Muscle of arm (tissue), 14 donors: ENCODE results near the gene TSPY10. TPM values are rescaled to one million over a fixed set of nuclear protein-coding genes. Genes with fewer than 3 reads are reported as not detected.
"Not testable (repeated sequence)": the region's sequence is repeated elsewhere in the genome, so short reads cannot be mapped to it uniquely, and the experiment has no call there.

ENCODE experiments used
- DNase-seq: peaks from one replicate; pipeline ENCODE4 v3.0.0-alpha.2; 2013
- long read RNA-seq, 11 donors: transcript quantifications; one replicate each; lab custom pipeline, GENCODE V29; 2026
- polyA plus RNA-seq, 12 donors: library from polyadenylated mRNA; unstranded; fragments of 120-200 nt; gene quantifications; one replicate each; pipeline ENCODE4 v1.2.1, GENCODE V29; 2013; ENCODE audit not compliant: insufficient read length in 12 of 12

TSPY10 gene, protein sequence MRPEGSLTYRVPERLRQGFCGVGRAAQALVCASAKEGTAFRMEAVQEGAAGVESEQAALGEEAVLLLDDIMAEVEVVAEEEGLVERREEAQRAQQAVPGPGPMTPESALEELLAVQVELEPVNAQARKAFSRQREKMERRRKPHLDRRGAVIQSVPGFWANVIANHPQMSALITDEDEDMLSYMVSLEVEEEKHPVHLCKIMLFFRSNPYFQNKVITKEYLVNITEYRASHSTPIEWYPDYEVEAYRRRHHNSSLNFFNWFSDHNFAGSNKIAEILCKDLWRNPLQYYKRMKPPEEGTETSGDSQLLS
- not detected for polyA plus RNA-seq
- long read RNA-seq, donor 1, result 0 reads
- long read RNA-seq, donor 2, result 0 reads
- long read RNA-seq, donor 3, result 0 reads
- long read RNA-seq, donor 4, result 0 reads
- long read RNA-seq, donor 5, result 0 reads
- long read RNA-seq, donor 6, result 0 reads
- long read RNA-seq, donor 7, result 0 reads
- long read RNA-seq, donor 8, result 0 reads
- long read RNA-seq, donor 9, result 0 reads
- long read RNA-seq, donor 10, result 0 reads
- long read RNA-seq, donor 11, result 0 reads

DNA sequence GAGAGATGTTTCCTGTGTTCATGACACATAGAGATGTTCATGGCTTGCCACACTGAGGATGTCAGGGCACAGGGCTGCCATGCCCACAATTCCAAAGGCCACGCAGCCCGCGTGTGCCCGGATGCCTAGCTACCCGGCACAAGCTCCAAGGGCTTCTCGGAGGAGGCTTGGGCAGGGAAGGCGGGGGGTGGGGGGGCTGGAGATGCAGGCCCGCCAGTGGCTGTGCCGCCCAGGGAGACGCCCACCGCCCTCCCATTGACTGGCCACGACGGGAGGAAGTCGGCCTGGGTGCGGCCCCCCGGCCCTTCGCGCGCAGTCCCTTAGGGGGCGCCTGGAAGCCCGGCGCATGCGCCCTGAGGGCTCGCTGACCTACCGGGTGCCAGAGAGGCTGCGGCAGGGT is at the start of gene TSPY10:
TSPY10 (plus strand) TSS at position 301 of the 400 bp plus-strand sequence; CDS start at position 347, 46 bp downstream.
- not testable (repeated sequence) for DNase-seq

DNA sequence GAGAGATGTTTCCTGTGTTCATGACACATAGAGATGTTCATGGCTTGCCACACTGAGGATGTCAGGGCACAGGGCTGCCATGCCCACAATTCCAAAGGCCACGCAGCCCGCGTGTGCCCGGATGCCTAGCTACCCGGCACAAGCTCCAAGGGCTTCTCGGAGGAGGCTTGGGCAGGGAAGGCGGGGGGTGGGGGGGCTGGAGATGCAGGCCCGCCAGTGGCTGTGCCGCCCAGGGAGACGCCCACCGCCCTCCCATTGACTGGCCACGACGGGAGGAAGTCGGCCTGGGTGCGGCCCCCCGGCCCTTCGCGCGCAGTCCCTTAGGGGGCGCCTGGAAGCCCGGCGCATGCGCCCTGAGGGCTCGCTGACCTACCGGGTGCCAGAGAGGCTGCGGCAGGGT is 40.7 kb upstream of the TSPY10 start, which contains the start of gene TSPY9:
TSPY9 (plus strand) TSS at position 301 of the 400 bp plus-strand sequence; CDS start at position 347, 46 bp downstream.
- DNase-seq, result not testable (repeated sequence)

DNA sequence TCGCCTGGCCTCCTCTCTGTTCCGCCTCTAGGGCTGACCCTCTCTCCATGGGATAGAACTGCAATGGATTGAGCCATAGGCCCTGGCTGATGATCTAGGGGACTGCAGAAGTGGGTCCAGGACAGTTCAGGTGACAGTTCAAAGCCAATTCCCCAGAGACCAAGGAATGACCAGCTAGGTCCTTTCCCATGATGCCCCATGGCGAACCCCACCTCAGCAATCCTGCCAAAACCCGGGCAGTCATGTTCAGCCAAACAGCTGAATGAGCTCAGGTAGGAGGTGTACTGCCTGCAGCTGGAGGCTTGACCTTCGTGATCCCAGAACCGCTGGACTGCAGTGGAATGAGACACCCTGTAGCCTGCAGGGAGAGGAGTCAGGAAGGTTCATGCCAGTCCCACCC is 23.3 kb upstream of the TSPY10 start:
- not testable (repeated sequence) for DNase-seq

DNA sequence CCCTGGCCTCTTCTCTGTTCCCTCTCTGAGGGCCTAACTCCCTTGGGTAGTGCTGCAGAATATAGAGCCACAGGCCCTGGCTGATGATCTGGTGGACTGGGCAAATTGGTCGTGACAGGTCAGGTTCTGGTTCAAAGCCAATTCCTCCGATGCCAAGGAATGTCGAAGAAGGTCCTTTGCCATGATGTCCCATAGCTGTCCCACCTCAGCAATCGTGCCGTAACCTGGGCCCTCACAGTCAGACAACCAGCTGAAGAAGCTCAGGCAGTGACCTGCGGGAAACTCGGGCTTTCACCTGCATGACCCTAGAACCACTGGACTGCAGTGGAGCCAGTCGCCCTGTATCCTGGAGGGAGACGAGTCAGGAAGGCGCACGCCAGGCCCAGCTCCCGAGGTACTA is 11.4 kb upstream of the TSPY10 start:
- DNase-seq, result not testable (repeated sequence)

Other genes starting within 250 kb of the TSPY10 start
- gene TSPY4, start 190.4 kb upstream of the TSPY10 start, polyA plus RNA-seq, result not detected
- gene TSPY8, start 170.1 kb upstream of the TSPY10 start, polyA plus RNA-seq, result not detected
- not detected for gene TSPY3, start 129.5 kb upstream of the TSPY10 start, polyA plus RNA-seq
- gene TSPY1, start 60.9 kb upstream of the TSPY10 start, polyA plus RNA-seq, result not detected
- gene TSPY9, start 40.6 kb upstream of the TSPY10 start, polyA plus RNA-seq, result not detected